CD14-positive monocyte (primary cell): ENCODE data around the gene ARL15. TPM values are rescaled to one million over a fixed set of nuclear protein-coding genes. Genes with fewer than 3 reads are reported as not detected.

Experiments
- DNase-seq, 3 donors: peaks; one replicate each; pipeline ENCODE4 v3.0.0-alpha.2; 2011 to 2022
- H2AFZ ChIP-seq: 2 replicates; pipeline ENCODE4 v1.6.0; 2012; ENCODE audit warnings: mild to moderate bottlenecking, low read depth, low read length, inconsistent platforms; ENCODE audit not compliant: insufficient read depth, poor library complexity, severe bottlenecking
- H3K27ac ChIP-seq, 2 donors: 1 replicate in 1 of 2; 2 replicates in 1 of 2; pipeline ENCODE4 v1.5.1; 2012 to 2013; ENCODE audit warnings: low read length in 2 of 2, control low read depth in 1 of 2, inconsistent platforms in 1 of 2, low read depth in 1 of 2, mild to moderate bottlenecking in 1 of 2
- H3K27me3 ChIP-seq, 2 donors: one replicate each; pipeline versions ENCODE4 v1.6.0 to v1.6.1; 2011 to 2013; ENCODE audit warnings: low read length in 2 of 2; ENCODE audit not compliant: control insufficient read depth in 2 of 2, insufficient read depth in 2 of 2
- H3K36me3 ChIP-seq, 2 donors: replicated peaks in 1 of 2; 1 replicate in 1 of 2; 2 replicates in 1 of 2; pipeline versions ENCODE4 v1.5.1 to v1.6.1; 2012 to 2013; ENCODE audit warnings: low read length in 2 of 2, control low read depth in 1 of 2, inconsistent platforms in 1 of 2, mild to moderate bottlenecking in 1 of 2; ENCODE audit not compliant: insufficient read depth in 2 of 2, control insufficient read depth in 1 of 2
- H3K4me1 ChIP-seq, 2 donors: 1 replicate in 1 of 2; 2 replicates in 1 of 2; pipeline versions ENCODE4 v1.5.1 to v1.6.1; 2012 to 2013; ENCODE audit warnings: low read length in 2 of 2, control low read depth in 1 of 2, inconsistent platforms in 1 of 2, mild to moderate bottlenecking in 1 of 2, moderate library complexity in 1 of 2; ENCODE audit not compliant: insufficient read depth in 2 of 2, control insufficient read depth in 1 of 2
- H3K4me2 ChIP-seq: replicated peaks from 2 replicates; pipeline ENCODE3; 2012; ENCODE audit warnings: low read length, moderate library complexity, mild to moderate bottlenecking; ENCODE audit not compliant: poor library complexity, severe bottlenecking; ENCODE audit errors: extremely low read depth
- H3K4me3 ChIP-seq, 3 experiments: fragments of 200-600 bp in 1 of 3; sonication (generic) in 1 of 3; replicated peaks in 1 of 3; 1 replicate in 2 of 3; 2 replicates in 1 of 3; pipeline ENCODE4 v1.5.1; 2011 to 2013; ENCODE audit warnings: low read length in 3 of 3, mild to moderate bottlenecking in 3 of 3, control low read depth in 2 of 3, low read depth in 2 of 3, inconsistent platforms in 1 of 3, moderate library complexity in 1 of 3
- H3K79me2 ChIP-seq: 2 replicates; pipeline ENCODE4 v1.6.0; 2012; ENCODE audit warnings: mild to moderate bottlenecking, control low read depth, inconsistent platforms, low read length, moderate library complexity; ENCODE audit not compliant: insufficient read depth
- H3K9ac ChIP-seq: 2 replicates; pipeline ENCODE4 v1.6.0; 2017; ENCODE audit warnings: low read length, mild to moderate bottlenecking; ENCODE audit not compliant: insufficient read depth, poor library complexity, severe bottlenecking
- H3K9me3 ChIP-seq, 2 donors: replicated peaks in 1 of 2; 1 replicate in 1 of 2; 2 replicates in 1 of 2; pipeline versions ENCODE4 v1.5.1 to v1.6.1; 2012 to 2013; ENCODE audit warnings: low read length in 2 of 2, control low read depth in 1 of 2; ENCODE audit not compliant: control insufficient read depth in 1 of 2, insufficient read depth in 1 of 2
- H4K20me1 ChIP-seq: 2 replicates; pipeline ENCODE4 v1.6.0; 2012; ENCODE audit warnings: mild to moderate bottlenecking, low read length, control low read depth, moderate library complexity; ENCODE audit not compliant: insufficient read depth
- H3K27ac Mint-ChIP-seq, 7 donors: one replicate each; pipeline ENCODE4 v1.8.0; 2020; ENCODE audit warnings: mild to moderate bottlenecking in 7 of 7, mixed read lengths in 7 of 7, moderate library complexity in 6 of 7, inconsistent platforms in 2 of 7
- H3K27me3 Mint-ChIP-seq, 3 donors: one replicate each; pipeline ENCODE4 v1.8.0; 2021 to 2022; ENCODE audit warnings: low read depth in 3 of 3, mild to moderate bottlenecking in 3 of 3, mixed read lengths in 3 of 3, moderate library complexity in 3 of 3, inconsistent platforms in 1 of 3
- H3K36me3 Mint-ChIP-seq, 2 donors: one replicate each; pipeline ENCODE4 v1.8.0; 2020; ENCODE audit warnings: mixed read lengths in 2 of 2, inconsistent platforms in 1 of 2, mild to moderate bottlenecking in 1 of 2
- H3K4me1 Mint-ChIP-seq: one replicate; pipeline ENCODE4 v1.8.0; 2020; ENCODE audit warnings: mild to moderate bottlenecking, mixed read lengths
- H3K4me3 Mint-ChIP-seq, 2 donors: one replicate each; pipeline ENCODE4 v1.8.0; 2020; ENCODE audit warnings: mild to moderate bottlenecking in 2 of 2, mixed read lengths in 2 of 2, moderate library complexity in 1 of 2
- H3K9me3 Mint-ChIP-seq, 7 donors: one replicate each; pipeline ENCODE4 v1.8.0; 2020 to 2022; ENCODE audit warnings: mixed read lengths in 7 of 7, mild to moderate bottlenecking in 6 of 7, moderate library complexity in 6 of 7, inconsistent platforms in 2 of 7
- WGBS: methylation state at CpG from one replicate; pipeline ENCODE4 v1.1.5; 2013; ENCODE audit warnings: missing lambda C conversion rate; ENCODE audit not compliant: insufficient coverage; 5-methylcytosine and 5-hydroxymethylcytosine counted together
- intact Hi-C, 2 donors: fragments of 100-400 bp; cut with micrococcal nuclease; formaldehyde crosslinking; loops; one replicate each; pipeline versions ENCODE4 v1.15.0 to v1.15.1; 2023
- polyA plus RNA-seq, 3 donors: library from polyadenylated mRNA; depleted of rRNA in 1 of 3; unstranded in 2 of 3; stranded (reverse) in 1 of 3; fragments of 300-500 nt in 2 of 3; fragments of >200 nt in 1 of 3; fragmentation: Illumina TruSeq in 2 of 3; gene quantifications; 1 replicate in 2 of 3; 2 replicates in 1 of 3; pipeline ENCODE4 v1.2.3, GENCODE V29; 2012 to 2021
- TF ChIP-seq, protein P1 (sequence below): fragments of 200-600 bp; IDR thresholded peaks from one replicate; pipeline ENCODE4 v1.8.0; 2022; ENCODE audit warnings: antibody characterized with exemption, mild to moderate bottlenecking

ARL15 gene
- polyA plus RNA-seq, 3 donors, result 10.5 to 27.6 (median 18.0) TPM

DNA sequence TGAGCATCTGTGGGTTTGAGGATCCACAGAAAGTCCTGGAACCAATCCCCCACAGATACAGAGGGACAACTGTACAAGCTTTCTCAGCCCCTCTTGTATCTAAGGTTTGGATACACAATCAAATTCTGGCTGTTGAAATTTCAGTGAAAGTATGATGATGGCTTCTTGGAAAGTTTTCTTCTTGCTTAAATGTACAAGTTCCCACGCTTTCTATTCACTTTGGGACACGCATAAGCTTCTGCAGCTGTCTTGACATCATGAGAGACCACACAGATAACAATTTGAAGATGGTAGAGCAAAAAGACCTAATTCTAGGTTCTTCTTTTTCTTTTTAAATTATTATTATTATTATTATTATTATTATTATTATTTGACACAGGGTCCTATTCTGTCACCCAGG is 31.6 kb upstream of the ARL15 start:
- Histone ChIP-seq H3K4me2 (no peak overlapping the region), H3K4me3 (no peak overlapping the region), H3K36me3 (no peaks in the 10 kb centered on the region), H3K27me3 (no peaks in the 10 kb centered on the region), H2AFZ (no peak overlapping the region), H4K20me1 (no peaks in the 10 kb centered on the region), H3K9me3 (peaks cover 0 to 16% of the 10 kb centered on the region in 2 donors), H3K79me2 (no peaks in the 10 kb centered on the region), H3K4me1 (no peaks in the 10 kb centered on the region), H3K9ac (no peak overlapping the region), H3K27ac (no peak overlapping the region)
- H3K4me3 Mint-ChIP-seq, result no peak overlapping the region
- no peak overlapping the region for H3K27ac Mint-ChIP-seq
- intact Hi-C loops, result no loop called here
- DNase-seq, result no peak
- TF ChIP-seq, protein P1, sequence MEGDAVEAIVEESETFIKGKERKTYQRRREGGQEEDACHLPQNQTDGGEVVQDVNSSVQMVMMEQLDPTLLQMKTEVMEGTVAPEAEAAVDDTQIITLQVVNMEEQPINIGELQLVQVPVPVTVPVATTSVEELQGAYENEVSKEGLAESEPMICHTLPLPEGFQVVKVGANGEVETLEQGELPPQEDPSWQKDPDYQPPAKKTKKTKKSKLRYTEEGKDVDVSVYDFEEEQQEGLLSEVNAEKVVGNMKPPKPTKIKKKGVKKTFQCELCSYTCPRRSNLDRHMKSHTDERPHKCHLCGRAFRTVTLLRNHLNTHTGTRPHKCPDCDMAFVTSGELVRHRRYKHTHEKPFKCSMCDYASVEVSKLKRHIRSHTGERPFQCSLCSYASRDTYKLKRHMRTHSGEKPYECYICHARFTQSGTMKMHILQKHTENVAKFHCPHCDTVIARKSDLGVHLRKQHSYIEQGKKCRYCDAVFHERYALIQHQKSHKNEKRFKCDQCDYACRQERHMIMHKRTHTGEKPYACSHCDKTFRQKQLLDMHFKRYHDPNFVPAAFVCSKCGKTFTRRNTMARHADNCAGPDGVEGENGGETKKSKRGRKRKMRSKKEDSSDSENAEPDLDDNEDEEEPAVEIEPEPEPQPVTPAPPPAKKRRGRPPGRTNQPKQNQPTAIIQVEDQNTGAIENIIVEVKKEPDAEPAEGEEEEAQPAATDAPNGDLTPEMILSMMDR, result no peak
- no peaks in the 10 kb centered on the region for H3K4me1 Mint-ChIP-seq
- no peaks in the 10 kb centered on the region for H3K36me3 Mint-ChIP-seq
- peaks cover under 1 to 22% (median 12%) of the 10 kb centered on the region in 7 donors for H3K9me3 Mint-ChIP-seq
- WGBS, result no CpG with 5 or more reads among the region's 2 CpGs
- peaks cover 0 to 2% (median 1%) of the 10 kb centered on the region in 3 donors for H3K27me3 Mint-ChIP-seq

DNA sequence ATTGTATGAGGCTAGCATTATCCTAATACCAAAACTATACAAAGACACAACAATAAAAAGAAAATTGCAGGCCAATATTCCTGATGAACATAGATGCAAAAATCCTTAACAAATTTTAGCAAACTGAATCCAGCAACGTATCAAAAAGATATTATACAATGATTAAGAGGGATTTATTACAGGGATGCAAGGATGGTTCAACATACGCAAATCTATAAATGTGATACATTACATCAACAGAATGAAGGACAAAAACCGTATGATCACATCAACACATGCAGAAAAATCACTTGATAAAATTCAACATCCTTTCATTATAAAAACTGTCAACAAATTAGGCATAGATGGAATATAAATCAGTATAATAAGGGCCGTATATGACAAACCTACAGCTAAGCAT is 27.1 kb upstream of the ARL15 start:
- no peak overlapping the region for H3K27ac Mint-ChIP-seq
- H3K9me3 Mint-ChIP-seq, result peaks cover 15 to 29% (median 21%) of the 10 kb centered on the region in 7 donors
- TF ChIP-seq, protein P1, result no peak
- no peak overlapping the region for H3K4me3 Mint-ChIP-seq
- Histone ChIP-seq H3K9ac (no peak overlapping the region), H3K4me2 (no peak overlapping the region), H3K4me1 (no peaks in the 10 kb centered on the region), H3K27me3 (no peaks in the 10 kb centered on the region), H3K9me3 (peaks cover 10 to 16% of the 10 kb centered on the region in 2 donors), H3K36me3 (no peaks in the 10 kb centered on the region), H3K79me2 (no peaks in the 10 kb centered on the region), H4K20me1 (no peaks in the 10 kb centered on the region), H3K27ac (no peak overlapping the region), H3K4me3 (no peak overlapping the region), H2AFZ (no peak overlapping the region)
- no peak for DNase-seq
- H3K4me1 Mint-ChIP-seq, result no peaks in the 10 kb centered on the region
- intact Hi-C loops, result no loop called here
- H3K27me3 Mint-ChIP-seq, result peaks cover 0 to 4% (median 3%) of the 10 kb centered on the region in 3 donors
- no peaks in the 10 kb centered on the region for H3K36me3 Mint-ChIP-seq
- no CpG with 5 or more reads among the region's 4 CpGs for WGBS
